Stimulated activated CD4-positive, alpha-beta T cell treated with anti-CD3 and anti-CD28 coated beads, Interleukin-15, amount 100 ng/mL, for 24 hours (primary cell): ENCODE data around the gene CD9.
A peak's percentile ranks its signal among the peaks of the same experiment; 100 is the strongest.

Experiments
- DNase-seq: peaks from one replicate; pipeline ENCODE4 v3.0.0-alpha.2; 2020

The CD9 gene

GRCh38 chr12:6277982-6278438 is 77.8 kb downstream of the CD9 start:
- DNase-seq = peak; percentile 73

GRCh38 chr12:6278439-6279255 is 78.4 kb downstream of the CD9 start:
- peak; percentile 89 for DNase-seq

- DNase-seq = no peak
Observed at GRCh38 chr12:6279256-6279628, 79.0 kb downstream of the CD9 start.

DNA sequence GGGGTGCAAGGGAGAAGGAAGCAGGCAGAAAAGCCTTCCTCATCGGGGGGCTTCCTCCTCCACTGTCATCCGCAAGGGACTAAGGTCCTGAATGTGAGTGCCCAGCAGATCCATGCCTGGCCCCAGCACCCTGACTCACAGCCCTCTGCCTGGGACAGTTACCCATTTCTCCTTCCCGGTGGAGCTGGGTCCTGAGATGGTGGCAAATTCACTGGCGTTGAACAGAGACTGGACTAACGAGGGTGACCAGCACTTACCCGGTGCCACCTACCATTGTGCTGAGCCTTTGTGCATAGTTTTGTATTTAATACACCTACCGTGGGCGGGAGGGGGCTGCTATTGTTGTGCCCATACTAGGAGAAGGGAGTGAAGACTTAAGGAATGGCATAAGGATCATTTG is 79.4 kb downstream of the CD9 start:
- DNase-seq = no peak

DNA sequence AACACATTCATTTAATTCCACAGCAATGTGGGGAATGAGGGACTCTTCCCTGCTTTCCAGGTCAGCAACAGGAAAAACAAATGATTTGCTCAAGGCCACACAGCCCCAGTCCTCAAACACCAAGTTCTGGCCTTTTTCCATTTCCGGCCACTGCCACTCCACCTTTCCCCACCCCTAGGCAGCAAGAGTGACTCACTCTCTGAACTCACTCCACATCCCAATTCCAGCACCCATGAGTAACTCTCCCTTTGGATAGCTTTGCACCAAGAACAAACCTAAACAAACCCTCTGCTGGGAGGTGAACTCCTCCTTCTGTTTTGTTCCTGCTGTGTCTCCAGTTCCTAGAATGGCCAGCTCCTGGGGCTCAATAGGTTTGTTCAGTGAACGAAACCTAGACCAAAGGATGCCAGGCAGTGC is 79.9 kb downstream of the CD9 start:
- no peak for DNase-seq

DNA sequence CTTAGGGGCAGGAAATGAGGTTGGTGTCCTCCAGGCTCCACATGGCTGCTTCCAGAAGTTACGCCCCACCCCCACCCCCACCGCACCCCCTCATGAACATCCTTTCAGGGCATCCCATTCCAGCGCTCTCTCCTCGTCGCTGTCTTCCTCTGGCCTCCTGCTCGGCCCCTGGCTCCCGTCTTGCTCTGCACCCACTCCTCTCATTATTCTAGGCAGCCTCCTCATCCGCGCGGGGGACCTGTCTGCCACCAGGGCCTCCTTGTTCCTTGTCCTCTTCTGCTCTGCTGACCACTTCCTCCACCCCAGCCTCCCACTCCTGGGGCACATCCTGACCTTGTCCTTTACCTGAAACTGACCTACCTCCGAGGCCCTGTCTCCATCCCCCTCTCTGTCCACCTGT is 80.5 kb downstream of the CD9 start:
- no peak for DNase-seq

GRCh38 chr12:6281081-6281809 is 81.0 kb downstream of the CD9 start:
- DNase-seq = no peak

DNA sequence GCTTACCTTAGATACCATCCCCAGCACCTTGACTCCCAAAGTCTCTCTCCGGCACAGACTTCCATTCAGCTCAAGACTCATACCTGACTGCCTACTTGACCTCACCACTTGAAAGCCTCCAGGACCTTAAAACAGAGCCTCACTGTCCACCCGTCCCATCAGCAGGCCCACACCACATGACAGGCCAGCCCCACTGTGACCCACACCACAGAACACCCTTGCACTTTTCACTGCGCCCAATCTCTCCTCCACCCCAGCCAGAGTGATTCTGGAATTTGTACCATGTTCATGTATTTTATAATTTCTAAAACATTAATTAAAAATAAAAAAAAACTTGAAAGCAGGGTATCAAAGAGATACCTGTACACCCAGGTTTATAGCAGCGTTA is 82.2 kb downstream of the CD9 start:
- no peak for DNase-seq

- no peak for DNase-seq
Observed at GRCh38 chr12:6284273-6284672, 84.1 kb downstream of the CD9 start.

GRCh38 chr12:6285063-6285477 is 84.9 kb downstream of the CD9 start:
- peak; percentile 63 for DNase-seq

DNA sequence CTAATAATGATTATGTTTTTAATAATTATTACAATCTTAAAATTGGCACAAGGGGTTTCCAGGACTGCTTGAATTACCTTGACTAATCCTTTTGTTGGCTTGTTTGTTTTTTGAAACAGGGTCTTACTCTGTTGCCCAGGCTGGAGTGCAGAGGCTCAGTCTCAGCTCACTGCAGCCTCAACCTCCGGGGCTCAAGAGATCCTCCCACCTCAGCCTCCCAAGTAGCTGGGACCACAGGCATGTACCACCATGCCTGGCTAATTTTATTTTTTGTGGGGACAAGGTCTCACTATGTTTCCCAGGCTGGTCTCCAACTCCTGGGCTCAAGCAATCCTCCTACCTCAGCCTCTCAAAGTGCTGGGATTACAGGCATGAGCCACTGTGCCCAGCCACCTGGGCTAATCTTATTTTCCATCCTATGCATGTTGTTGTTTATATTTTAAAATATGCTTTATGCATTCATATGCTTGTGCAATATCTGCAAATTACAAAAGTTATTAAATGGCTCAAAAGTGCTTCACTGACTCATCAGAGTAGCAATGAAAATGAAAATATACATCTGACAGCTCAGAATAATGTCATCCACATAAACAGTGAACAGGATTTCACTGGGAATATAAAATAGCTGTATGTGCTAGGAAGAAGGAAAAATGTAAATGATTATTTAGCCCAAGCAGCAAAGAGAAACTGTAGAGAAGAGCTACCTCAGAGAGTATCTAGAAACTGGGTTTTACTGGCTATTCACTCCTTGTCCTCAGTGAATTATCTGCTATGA is 85.5 kb downstream of the CD9 start:
- no peak for DNase-seq
